Stimulated activated CD4-positive, alpha-beta T cell treated with anti-CD3 and anti-CD28 coated beads, Interleukin-15, amount 100 ng/mL, for 48 hours (primary cell): ENCODE measurements around the gene MADD.
A peak's percentile ranks its signal among the peaks of the same experiment; 100 is the strongest.

Source experiments
- DNase-seq, 2 donors: peaks; one replicate each; pipeline ENCODE4 v3.0.0-alpha.2; 2020; ENCODE audit warnings: low read depth in 2 of 2

MADD gene

GRCh38 chr11:47338396-47339241, 68.7 kb downstream of the MADD start:
- no peak for DNase-seq

- no peak for DNase-seq
Measured at GRCh38 chr11:47340010-47340409, 70.1 kb downstream of the MADD start.

GRCh38 chr11:47340980-47341775, 71.2 kb downstream of the MADD start:
- no peak for DNase-seq

GRCh38 chr11:47342036-47342803, 72.3 kb downstream of the MADD start:
- DNase-seq = no peak

GRCh38 chr11:47342854-47343253, 72.9 kb downstream of the MADD start:
- DNase-seq = no peak

DNA sequence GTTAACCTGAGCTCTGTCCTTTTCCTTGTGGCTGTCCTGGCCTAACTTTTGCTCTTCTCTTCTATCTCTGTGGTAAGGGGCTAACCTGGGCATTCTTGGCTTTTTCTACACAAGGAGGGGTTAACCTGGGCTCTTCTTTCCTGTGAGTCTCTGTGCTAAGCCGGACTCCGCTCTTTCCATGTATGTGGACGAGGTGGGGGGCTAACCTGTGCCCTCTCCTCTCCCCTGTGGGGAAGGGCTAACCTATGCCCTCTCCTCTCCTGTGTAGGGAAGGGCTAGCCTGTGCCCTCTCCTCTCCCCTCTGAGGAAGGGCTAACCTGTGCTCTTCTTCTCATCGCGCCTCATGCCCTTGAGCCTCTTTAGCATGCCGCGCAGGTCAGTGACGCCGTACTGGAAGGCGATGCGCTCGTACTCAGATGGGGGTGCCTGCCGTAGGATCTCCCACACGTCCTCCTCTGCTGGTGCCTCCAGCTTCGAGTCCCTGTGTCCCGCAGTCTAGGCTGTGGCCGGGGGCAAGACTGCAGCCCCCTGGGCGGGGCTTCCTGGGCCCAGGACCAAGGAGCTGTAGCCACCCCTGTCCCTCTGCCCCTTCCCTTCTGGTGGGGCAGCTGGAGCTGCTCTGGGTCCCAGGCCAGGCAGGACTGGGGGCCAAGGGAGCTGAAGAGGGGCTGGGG, 76.1 kb downstream of the MADD start:
- DNase-seq = no peak

DNA sequence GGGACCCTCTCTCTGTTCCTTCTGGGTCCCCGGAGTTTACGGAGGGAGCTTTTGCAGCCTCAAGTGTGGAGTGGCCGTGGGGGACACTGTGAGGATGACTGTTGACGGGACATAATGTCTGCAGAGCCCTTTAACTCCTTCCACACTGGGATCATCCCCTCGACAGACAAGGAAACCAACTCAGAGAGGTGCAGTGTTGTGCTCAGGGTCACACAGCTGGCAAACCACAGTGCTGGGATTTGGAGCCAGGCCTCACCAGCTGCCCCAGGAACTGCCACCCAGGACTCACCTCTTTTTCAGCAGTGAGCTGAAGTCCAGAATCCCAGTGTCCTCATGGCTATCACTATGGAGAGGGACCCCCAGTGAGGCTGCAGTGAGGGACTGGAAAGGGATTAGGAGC, 77.2 kb downstream of the MADD start:
- DNase-seq = no peak

DNA sequence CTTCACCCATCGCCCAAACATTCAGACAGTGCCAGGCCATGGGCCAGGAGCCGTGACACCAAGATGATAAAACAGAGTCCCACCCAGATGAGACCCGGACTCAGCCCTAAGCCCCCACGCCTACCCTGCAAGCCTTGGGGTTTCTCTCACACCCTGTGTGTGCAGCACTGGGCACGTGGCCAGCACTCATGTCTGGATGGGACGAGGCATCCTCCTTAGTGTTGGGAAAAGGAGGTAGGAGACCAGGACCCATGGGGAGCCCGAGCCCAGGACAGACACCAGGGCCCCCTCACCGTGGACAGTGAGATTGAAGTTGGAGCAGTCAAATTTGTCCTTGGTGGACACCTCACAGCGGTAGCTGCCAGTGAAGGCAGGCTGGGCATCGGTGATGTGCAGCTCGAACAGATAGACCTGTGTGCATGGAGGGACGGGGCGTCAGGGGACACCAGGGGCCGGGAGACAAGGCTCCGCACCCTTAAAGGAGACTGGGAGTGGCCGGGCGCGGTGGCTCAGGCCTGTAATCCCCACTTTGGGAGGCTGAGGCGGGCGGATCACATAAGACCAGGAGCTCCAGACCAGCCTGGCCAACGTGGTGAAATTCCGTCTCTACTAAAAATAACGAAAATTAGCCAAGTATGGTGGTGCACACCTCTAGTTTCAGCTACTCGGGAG, 78.3 kb downstream of the MADD start:
- DNase-seq = no peak

DNA sequence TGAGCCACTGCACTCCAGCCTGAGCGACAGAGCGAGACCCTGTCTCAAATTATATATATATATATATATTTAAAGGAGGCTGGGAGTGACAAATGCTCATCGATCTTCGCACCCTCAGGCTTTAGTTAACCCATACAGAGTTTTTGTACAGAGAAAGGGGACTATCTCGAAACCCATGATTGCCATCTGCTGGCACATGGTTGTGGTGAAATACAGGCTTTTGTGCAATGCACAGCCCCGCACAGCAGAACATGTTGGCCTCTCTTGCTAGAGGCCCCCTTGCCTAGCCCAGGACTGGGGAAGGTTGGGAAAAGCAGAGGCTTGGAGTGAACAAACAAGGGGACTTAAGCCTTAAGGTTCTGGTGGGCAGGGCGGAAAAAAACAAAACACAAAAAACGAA, 78.9 kb downstream of the MADD start:
- DNase-seq = no peak

- no peak for DNase-seq
Measured at GRCh38 chr11:47349521-47350095, 79.7 kb downstream of the MADD start.

- DNase-seq = no peak
Measured at GRCh38 chr11:47350315-47350714, 80.4 kb downstream of the MADD start.

DNA sequence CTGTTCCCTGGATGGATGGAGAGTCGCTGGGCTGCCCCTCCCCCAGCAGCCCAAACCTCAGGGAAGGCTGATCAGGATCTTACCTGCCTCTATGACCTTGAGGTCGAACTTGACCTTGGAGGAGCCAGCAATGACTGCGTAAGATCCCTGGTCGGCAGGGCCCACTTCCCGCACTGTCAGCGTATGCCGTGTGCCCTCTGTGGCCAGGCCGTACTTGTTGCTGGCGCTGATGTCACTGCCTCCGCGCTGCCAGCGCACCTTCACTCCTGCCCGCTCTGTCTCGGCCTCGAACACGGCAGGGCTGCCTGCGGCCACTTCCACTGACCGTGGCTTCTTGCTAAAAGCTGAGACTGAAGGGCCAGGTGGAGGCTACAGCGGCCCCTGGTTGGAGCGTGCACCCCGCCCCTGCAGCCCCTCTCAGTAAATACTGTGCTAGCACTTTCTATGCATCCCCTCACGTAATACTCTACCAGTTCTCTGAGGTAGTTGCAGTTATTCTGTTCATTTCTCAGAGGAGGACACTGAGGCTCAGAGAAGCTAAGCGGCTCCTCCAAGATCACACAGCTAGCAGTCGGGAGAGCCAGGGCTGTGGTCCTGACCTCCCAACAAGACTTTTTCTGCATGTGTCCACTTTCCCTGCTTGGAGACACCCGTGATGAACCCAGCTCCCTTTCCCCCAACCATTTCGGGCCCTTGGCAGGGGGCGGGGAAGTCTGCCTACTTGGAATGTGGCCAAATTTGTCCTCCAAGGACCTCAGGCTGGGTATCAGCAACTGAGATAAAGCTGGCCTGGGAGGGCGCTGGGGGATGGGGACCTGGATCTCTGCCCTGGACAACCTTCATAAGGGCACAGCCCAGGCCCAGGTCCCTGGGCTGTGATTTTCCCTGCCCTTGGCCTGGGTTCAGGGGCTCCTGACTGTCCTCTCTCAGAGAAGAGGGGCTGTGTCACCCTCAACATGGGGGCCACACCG, 81.5 kb downstream of the MADD start:
- no peak for DNase-seq

DNA sequence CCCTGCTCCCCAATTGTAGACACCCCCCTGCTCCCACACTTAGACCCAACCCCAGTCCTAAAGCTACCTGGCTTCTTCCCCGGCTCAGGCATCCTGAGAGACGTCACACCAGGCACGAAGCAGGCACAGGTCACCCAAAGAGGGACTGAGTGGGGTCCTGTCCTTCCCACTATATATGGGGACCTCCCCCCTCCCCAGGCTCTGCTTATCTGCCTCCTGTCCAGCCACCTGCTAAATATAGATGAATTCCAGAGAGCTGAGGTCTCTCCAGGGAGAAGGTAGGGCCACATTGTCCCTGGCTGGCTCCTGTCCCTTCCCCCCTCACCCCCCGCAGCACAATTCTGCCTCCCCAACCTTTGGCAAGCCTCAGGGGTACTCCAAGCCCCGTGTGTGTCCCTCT, 82.6 kb downstream of the MADD start, which contains the start of gene MYBPC3:
TSS of gene MYBPC3 (minus strand) at position 147 of the 400 bp plus-strand sequence. CDS start at position 92, 55 bp downstream.
- DNase-seq = no peak

DNA sequence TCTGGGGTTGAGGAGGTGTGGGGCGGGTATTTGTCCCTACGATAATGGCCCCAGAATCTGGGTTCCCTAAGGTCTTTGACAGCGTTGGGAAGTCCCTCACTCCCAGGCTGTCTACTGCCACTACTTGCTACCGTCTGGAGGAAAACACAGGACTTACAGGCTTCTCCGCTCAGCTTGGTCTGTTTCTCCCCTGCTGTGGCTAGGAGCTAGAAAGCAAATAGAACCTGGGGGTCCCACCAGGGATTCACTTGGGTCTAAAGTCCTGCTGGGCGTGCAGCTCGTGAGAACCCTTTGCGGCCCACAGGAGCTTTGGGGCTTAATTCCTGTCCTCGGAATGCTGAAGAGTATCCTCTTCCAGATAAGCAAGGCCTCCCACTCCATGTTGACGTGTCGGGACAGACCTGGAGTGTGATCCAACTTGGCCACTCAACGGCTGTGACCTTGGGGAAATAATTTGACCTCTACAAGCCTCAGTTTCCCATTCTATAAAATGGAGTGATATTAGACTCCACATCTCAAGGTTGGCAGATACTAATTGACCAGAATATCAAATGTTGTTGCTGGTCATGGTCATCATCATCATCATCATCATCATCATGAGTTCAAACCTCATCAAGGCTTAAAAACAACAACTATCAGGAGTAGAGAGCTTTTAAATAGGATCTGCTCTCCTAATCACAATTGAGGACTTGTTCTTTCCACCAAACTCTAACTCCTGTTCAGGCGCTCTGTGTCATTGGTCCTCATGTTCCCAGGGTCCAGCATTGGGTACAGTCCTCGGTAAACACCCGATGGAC, 84.2 kb downstream of the MADD start:
- DNase-seq = no peak

DNA sequence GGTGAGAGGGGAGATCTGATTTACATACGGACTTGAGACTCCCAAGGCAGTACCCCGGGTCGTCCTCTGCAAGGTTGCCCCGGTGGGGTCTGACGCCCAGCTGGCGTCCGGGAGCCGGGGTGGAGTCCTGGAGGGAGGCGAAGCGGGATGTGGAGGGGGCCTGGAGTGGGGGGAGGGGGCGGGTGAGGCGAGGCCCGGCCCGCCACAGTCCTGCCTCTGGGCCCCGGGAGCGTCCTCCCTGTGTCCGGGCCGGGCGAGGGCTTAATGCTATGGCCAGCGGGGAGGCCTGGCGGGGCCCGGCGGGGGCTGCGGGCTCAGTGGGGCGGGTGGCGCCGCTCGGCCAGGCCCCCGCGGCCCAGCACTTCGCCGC, 85.0 kb downstream of the MADD start:
- no peak for DNase-seq

DNA sequence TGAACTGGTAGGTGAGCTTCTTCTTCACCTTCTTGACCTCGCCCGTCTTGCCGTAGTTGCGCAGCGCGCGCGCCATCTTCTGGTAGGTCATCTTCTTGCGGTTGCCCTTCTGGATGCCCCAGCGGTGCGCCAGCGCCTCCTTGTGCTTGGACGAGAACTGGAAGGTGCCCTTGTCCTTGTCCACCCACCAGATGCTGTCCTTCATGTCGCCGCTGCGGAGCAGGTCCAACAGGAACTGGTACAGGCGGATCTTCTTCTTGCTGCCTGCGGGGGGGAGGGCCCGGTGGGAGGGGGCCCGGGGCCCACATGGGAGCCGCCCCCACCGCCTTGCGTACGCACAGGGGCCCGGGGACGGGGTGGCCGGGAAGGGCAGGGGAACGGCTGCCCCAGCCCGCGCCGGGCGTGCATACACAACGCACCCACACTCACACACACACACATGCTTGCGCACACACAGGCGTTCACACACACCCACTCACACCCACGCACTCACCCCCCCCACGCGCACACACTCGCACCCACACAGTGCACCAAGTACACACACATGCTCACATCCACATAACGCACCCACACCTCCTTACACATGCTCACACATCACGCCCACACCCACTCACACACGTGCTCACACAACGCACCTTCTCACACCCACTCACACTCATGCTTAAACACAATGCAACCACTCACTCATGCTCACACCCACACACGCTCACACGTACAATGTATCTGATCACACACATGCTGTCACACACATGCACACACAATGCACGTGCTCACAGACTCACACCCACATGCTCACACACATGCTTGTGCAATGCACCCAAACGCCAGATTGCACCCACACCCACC, 85.6 kb downstream of the MADD start:
- DNase-seq = peak; percentile 28 to 38

DNA sequence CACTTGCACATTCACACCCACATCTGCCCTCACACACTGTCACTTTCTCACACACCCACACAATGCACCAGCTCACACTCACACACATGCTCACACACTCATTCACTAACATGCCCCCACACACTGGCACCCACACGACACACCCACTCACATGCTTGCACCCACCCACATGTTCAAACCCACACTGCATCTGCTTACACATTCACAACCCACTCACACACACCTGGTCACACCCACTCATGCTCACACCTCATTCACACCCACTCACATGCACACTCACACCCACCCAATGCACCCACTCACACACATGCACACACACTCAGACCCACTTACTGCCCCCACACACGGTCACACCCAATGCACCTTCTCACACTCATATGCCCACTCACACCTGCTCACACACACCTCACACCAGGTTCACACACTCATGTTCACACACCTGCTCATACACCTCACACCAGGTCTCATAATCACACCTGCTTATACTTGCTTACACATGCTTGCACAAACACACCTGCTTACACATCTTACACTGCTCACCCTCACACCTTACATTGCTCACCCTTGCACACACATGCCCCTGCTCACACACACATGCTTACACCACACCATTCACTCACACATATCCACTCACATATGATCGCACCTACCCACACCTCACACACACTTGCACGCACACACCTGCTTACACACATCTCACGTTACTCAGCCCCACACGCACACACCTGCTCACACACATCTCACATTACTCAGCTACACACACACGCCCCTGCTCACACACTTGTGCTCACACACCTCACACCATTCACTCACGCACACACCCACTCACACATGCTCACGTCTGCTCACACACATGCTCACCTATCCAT, 86.4 kb downstream of the MADD start:
- no peak for DNase-seq
